ENCODE measurements around the gene AGBL4.

Gene AGBL4

DNA sequence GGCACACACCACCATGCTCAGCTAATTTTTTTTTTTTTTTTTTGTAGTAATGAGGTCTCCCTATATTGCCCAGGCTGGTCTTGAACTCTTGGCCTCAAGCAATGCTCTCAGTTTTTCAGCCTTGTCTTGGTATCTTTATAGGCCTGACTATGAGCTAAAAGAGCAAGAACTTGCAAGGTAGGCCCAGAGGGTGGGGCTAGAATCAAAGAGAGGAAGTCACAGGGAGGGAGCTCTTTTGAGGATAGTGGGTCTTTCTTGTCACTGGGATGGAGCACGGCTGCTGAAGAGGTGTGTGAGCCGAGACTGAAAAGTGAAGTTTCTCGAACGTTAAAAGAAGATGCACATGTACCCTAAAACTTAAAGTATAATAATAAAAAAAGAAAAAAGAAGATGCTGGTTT is 987.1 kb downstream of the AGBL4 start:
- Histone ChIP-seq H3K9me3 (ENCODE audit: control insufficient read depth, insufficient read depth, low read depth, low read length) (no peaks in the 10 kb centered on the region), H3K4me1 (ENCODE audit: control insufficient read depth, insufficient read depth, low read length) (no peaks in the 10 kb centered on the region), H3K27ac (ENCODE audit: extremely low read depth, low read depth, low read length) (no peak overlapping the region), H3K36me3 (ENCODE audit: control insufficient read depth in 2 of 2, insufficient read depth in 1 of 2, low read length in 2 of 2) (no peaks in the 10 kb centered on the region), H3K4me3 (ENCODE audit: low read depth, low read length) (no peak overlapping the region)
- POLR2A ChIA-PET = no interaction called here
- TF ChIP-seq IKZF3 (tag by site-specific recombination; IDR thresholded peaks at IDR 0.05) (no peak), ZNF473 (tag by site-specific recombination; IDR thresholded peaks at IDR 0.05) (no peak), ZEB2 (tag by site-specific recombination; IDR thresholded peaks at IDR 0.05) (no peak), ZNF664 (tag by site-specific recombination; IDR thresholded peaks at IDR 0.05) (no peak), ZNF548 (tag by site-specific recombination; IDR thresholded peaks at IDR 0.05) (no peak), ZNF24 (tag by site-specific recombination; IDR thresholded peaks at IDR 0.05) (no peak), ZNF202 (tag by site-specific recombination; IDR thresholded peaks at IDR 0.05; ENCODE audit: borderline replicate concordance) (no peak), ZNF140 (tag by site-specific recombination; IDR thresholded peaks at IDR 0.05) (no peak), YY1 (tag by site-specific recombination; IDR thresholded peaks at IDR 0.05) (no peak), ZSCAN23 (tag by site-specific recombination; IDR thresholded peaks at IDR 0.05) (no peak), SALL2 (tag by site-specific recombination; IDR thresholded peaks at IDR 0.05; ENCODE audit: borderline replicate concordance) (no peak), ZNF626 (tag by site-specific recombination; IDR thresholded peaks at IDR 0.05) (no peak), ZNF10 (tag by site-specific recombination; IDR thresholded peaks at IDR 0.05) (no peak)
- CTCF ChIA-PET = interaction anchor here (0.7 kb wide), 2 partner anchors 820 to 1236 kb away, joined by 3 to 5 read pairs; no protein-coding TSS in a partner anchor

- CTCF ChIA-PET = interaction anchor here (1.1 to 1.4 kb wide), 2 partner anchors 11 to 353 kb away, joined by 3 read pairs; no protein-coding TSS in a partner anchor
- H3K36me3 ChIP-seq (ENCODE audit: control insufficient read depth in 2 of 2, insufficient read depth in 1 of 2, low read length in 2 of 2) = no peaks in the 10 kb centered on the region
- no peaks in the 10 kb centered on the region for H3K9me3 ChIP-seq (ENCODE audit: control insufficient read depth, insufficient read depth, low read depth, low read length)
- no peak overlapping the region for H3K4me3 ChIP-seq (ENCODE audit: low read depth, low read length)
- H3K4me1 ChIP-seq (ENCODE audit: control insufficient read depth, insufficient read depth, low read length) = peaks cover 2% of the 10 kb centered on the region; the same call in 1 of the 2 replicates
- TF ChIP-seq PRDM2 (tag by site-specific recombination; IDR thresholded peaks at IDR 0.05; ENCODE audit: borderline replicate concordance) (no peak), ZNF366 (tag by site-specific recombination; conservative IDR thresholded peaks at IDR 0.05) (no peak), REST (tag by site-specific recombination; IDR thresholded peaks at IDR 0.05) (no peak), ZBTB48 (tag by site-specific recombination; IDR thresholded peaks at IDR 0.05) (no peak), ZNF843 (tag by site-specific recombination; IDR thresholded peaks at IDR 0.05) (no peak), ZBTB7A (tag by site-specific recombination; IDR thresholded peaks at IDR 0.05; ENCODE audit: low read depth) (no peak), ZNF121 (tag by site-specific recombination; IDR thresholded peaks at IDR 0.05) (no peak), REPIN1 (tag by site-specific recombination; IDR thresholded peaks at IDR 0.05; ENCODE audit: low read depth) (no peak), ZFHX2 (tag by site-specific recombination; conservative IDR thresholded peaks at IDR 0.05) (no peak), ZFP69B (tag by site-specific recombination; IDR thresholded peaks at IDR 0.05) (no peak), ZIC2 (tag by site-specific recombination; IDR thresholded peaks at IDR 0.05) (no peak), YY1 (tag by site-specific recombination; IDR thresholded peaks at IDR 0.05) (no peak), ZNF548 (tag by site-specific recombination; IDR thresholded peaks at IDR 0.05) (no peak)
- POLR2A ChIA-PET = no interaction called here
- no peak overlapping the region for H3K27ac ChIP-seq (ENCODE audit: extremely low read depth, low read depth, low read length)
These were observed 995.4 kb downstream of the AGBL4 start for GRCh38 chr1:49028396-49028795.

All from HEK293 (cell line).